GM19395 (cell line): ENCODE data around the gene YTHDF1.

Experiments used
- ATAC-seq: cut with Tn5 transposase; IDR thresholded peaks from one replicate; pipeline ENCODE4 v1.9.1; 2021; ENCODE audit warnings: mild to moderate bottlenecking, moderate library complexity; ENCODE audit not compliant: unreplicated experiment

Gene YTHDF1

DNA sequence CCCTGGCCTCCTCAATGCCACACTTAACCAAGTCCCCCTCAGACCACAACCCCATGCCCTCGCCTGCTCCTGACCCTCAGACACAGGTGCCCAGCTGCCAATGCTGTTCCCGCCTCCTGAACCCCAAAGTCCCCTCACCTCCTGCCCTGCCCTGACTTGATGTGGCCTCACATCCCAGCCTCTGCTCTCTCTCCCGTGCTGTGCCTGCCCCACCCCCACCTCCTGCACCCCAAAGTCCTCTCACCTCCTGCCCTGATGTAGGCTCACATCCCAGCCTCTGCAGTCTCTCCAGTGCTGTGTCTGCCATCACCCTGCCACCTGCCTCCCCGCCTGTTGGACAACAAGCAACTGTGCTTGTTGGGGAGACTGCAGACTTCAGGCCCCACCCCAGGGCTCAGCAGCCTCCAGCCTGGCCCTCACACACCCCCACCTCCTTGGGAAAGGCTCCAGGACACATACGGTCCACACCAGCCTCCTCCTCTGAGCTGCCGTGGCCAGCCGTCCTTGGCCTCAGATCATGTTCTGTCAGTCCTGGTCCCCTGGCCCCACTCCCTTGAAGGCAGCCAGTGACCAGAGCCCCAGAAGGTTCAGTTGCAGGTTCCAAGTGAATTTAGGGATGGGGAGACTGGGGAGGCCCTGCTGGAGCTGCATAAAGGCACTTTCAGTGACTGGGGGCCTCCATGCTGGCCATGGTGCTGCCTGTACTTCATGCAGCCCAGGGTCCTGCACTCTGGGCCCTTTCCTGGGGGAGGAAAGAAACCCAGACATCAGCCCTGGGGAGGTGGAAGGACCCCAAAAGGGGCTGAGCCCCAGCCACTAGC is 28.4 kb downstream of the YTHDF1 start:
- no peak for ATAC-seq

DNA sequence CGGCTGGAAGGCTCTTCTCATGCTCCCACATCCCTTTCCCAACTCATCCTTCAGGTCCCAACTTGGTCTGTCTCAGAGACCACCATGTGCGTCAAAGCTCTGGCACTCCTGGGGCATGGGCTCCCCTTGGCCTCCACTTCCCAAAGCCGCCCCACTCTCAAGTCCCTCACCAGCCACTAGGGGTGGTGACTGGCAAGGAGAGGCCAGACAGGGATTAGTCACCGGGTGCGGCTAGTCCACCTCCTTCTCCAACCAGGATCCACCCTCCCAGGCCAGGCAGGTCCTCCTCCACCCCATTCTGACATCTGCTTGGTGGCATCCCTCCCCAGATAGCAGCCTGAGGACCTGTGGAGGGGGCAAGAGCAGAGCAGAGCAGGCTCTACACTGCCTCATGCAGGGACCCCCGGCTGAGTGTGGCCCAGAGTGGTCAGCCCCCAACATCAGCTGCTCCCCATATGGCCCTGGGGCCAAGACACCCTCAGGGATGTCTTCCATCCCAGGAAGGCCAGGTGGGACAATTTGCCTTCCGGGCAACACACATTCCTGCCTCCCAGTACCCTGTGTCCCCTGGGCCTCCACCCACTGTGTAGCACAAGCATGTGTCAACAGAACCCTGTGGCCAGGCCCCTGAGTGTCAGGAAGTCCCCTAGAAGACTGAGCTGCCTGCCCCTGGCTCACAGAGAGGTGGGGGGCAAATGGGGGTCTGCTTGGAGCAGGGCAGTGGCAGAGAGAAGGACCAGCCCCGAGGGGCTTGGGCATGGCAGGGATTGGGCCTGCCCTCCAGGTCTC is 29.2 kb downstream of the YTHDF1 start:
- ATAC-seq, result no peak

DNA sequence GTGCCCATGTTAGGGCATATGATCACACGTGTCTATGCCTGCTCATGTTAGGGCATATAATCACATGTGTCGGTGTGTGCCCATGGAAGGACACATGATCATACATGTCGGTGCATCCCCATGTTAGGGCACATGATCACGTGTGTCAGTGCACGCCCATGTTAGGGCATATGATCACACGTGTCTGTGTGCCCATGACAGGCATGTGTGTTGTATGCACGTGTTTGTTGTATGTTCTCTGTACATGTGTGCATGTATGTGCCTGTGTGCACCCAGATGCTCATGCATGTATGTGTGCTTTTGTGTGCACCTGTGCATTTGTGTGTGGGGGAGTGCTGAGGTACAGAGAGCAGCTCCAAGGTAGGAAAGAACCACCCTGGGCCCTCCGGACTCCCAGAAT is 29.8 kb downstream of the YTHDF1 start:
- ATAC-seq, result no peak

DNA sequence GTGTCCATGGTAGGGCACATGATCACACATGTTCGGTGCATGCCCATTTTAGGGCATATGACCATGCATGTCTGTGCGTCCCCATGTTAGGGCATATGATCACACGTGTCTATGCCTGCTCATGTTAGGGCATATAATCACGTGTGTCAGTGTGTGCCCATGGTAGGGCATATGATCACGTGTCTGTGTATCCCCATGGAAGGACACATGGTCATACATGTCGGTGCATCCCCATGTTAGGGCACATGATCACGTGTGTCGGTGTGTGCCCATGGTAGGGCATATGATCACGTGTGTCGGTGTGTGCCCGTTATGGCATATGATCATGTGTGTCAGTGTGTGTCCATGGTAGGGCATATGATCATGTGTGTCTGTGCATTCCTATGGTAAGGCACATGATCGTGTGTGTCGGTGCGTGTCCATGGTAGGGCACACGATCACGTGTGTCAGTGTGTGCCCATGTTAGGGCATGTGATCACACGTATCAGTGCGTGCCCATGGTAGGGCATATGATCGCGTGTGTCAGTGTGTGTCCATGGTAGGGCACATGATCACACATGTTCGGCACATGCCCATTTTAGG is 30.6 kb downstream of the YTHDF1 start:
- ATAC-seq, result no peak

DNA sequence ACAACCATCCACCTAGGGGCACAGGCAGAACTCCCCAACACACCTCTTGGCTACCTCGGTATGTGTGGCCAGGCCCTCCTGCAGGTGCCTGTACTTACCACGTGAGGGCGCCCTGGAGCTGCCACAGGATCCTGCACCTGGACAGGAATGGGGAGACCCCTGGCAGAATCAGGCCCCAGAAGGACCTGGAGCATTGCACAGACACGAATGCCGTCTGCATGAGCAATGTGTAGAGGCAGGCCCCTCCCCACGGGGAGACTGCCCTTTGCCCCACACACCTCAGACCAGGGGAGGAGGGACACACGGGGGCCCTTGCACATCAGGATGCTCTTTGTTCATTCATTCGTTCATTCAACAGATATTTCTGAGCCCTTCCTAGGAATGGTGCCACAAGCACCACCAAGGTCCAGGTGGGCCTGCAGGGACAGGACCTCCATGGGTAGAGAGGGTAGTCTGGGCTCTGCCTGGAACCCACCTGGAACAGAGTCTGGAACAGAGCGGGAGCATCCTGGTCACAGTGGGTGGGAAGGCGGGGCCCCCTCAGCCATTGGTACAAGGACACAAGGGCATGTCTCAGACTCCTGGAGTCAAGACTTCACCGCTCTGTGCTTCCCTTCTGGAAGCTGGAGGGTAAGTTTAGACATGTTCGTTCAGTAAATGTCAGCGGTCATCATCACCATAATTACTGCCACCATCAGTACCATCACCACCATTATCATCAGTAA is 32.3 kb downstream of the YTHDF1 start:
- no peak for ATAC-seq

GRCh38 chr20:63182946-63183415 is 33.0 kb downstream of the YTHDF1 start:
- no peak for ATAC-seq

DNA sequence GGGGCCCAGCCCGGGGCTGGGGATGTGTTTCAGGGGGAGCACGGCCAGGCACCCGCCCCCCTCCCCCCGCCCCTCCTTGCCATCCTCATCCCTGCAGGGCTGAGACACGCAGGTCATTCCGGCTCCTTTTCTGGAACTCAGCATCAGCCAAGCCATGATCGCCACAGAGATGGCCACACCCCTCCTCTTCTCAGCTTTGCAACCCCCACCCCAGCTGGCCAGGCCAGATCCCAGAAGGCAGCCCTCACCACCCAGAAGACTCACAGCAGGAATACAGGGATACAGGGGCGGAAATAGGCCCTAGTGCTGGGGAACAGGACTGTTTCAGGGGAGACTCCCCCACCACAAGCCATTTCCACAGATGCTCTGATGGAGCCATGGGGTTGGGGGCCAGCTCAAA is 33.5 kb downstream of the YTHDF1 start:
- ATAC-seq, result no peak

GRCh38 chr20:63181226-63181625 is 34.7 kb downstream of the YTHDF1 start:
- no peak for ATAC-seq

DNA sequence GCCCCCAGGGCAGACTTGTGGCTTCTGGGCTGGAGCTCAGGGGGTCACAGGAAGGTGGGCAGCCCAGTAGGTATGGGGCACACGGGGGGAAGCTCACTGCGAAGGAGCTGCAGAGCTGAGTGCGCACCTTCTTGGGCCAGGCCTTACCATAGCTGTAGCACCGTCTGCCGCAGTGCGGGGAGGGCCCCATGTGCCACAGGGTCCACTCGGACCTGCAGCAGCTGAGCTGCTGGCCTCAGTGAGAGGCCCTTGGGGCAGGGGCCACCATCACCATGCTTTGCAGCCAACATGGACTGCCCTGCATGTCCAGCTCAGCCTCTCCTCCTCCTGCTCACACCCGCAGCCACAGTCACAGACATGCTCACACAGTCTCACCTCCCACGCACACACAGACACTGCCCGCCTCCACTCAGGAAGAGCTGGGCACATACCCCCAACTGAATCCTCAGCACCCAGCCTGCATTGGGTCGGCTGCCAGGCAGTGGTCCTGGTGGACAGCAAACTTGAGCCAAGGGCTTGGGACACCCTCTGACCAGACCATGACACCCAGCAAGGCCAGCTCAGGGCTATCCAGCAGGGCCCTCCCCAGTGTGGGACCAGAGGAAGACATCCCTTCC is 35.3 kb downstream of the YTHDF1 start:
- no peak for ATAC-seq

DNA sequence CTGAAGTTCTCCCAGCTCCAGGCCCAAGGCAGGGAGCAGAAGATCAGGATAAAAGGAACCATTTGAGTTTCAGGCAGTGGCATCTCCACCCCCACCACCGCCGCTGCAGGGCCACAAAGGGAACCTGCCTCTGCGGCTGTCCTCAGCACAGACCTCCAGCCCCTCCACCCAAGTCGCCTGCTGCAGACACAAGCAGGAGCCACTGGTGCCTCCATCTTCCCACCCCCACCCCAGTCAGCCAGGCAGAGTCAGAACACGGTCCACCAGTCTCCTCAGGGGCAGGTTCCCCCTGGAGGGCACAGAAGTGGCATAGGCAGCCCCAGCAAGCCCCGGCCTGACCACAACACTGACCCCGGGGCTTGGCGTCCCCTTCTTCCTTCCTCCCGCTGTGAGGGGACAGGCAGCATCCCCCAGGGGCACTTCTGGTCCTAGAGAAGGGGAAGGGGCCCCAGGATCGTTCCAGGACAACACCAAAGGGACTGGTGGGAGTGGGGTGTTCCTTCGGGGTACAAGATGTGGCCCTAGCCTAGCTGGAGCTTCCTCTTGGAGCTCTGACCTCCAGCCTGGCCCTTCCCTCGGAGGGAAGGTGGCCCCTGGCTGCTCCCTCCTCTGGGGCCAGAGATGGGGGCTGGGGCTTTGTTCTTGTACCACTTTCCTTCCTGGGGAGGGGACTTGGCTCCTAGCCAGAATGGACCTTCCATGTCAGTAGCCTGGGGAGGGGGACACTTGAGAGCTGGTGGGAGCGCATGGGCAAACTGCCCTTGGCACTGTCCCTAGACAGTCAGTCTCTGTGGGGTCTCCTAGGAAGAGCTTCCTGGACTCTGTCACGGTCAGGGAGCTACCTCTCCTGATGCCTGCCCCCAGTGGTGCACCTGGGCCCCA is 36.0 kb downstream of the YTHDF1 start:
- ATAC-seq, result no peak

- ATAC-seq, result no peak
Observed at GRCh38 chr20:63178889-63179686, 36.8 kb downstream of the YTHDF1 start.

- ATAC-seq, result no peak
Observed at GRCh38 chr20:63178446-63178820, 37.5 kb downstream of the YTHDF1 start.

GRCh38 chr20:63177785-63178445 is 38.0 kb downstream of the YTHDF1 start:
- no peak for ATAC-seq

DNA sequence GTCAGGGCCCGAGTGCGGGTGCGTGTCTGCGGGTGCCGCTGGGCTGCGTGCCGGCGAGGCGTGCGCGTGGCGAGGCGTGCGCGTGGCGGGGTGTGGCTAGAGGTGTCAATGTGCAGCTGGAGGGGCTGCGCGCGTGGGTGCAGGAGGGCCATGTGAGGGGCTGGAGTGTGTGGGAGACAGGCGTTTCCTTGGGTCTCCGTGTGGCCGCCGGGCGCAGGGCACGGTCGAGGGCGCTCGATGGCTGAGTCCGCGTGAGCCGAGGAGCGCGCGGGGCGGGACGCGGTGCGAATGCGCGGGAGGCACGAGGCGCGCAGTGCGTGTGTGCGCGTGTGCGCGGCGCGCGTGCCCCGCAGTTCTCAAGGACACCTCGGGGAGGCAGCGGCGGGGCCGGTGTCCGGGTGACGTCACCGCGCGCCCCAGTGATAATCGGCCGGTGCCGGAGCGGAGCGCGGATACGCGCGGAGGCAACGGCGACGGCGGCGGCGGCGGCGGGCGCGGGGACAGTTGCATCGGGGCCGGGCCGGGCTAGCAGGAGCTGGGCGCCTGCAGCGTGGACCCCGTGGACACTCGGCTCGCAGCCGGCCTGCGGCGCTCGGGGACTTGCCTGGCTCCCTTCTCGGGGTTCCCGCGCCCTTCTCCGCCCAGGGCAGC is 38.7 kb downstream of the YTHDF1 start:
- no peak for ATAC-seq

GRCh38 chr20:63176427-63177133 is 39.4 kb downstream of the YTHDF1 start:
- no peak for ATAC-seq

DNA sequence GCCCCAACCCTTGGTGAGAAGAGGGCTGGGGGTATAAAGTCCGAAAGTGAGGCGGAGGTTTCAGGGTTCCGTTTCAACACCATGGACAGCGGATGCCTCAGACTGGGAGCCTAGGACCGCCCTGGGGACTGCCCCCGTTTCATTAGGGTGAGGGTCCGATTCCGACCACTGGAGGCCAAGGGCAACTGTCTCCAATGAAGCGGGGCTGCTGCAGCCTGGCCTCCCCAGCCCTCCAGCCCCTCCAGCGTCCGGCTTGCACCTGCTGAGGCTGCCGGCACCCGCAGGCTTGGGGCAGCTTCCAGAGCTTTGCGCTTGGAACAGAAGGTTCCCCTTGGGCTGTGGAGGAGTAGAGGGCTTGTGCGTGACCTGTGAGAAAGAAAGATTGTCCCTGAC is 39.9 kb downstream of the YTHDF1 start:
- no peak for ATAC-seq
